ENCODE data around the gene WIZ.
"Not testable (repeated sequence)": the region's sequence is repeated elsewhere in the genome, so short reads cannot be mapped to it uniquely, and the experiment has no call there.

WIZ gene

DNA sequence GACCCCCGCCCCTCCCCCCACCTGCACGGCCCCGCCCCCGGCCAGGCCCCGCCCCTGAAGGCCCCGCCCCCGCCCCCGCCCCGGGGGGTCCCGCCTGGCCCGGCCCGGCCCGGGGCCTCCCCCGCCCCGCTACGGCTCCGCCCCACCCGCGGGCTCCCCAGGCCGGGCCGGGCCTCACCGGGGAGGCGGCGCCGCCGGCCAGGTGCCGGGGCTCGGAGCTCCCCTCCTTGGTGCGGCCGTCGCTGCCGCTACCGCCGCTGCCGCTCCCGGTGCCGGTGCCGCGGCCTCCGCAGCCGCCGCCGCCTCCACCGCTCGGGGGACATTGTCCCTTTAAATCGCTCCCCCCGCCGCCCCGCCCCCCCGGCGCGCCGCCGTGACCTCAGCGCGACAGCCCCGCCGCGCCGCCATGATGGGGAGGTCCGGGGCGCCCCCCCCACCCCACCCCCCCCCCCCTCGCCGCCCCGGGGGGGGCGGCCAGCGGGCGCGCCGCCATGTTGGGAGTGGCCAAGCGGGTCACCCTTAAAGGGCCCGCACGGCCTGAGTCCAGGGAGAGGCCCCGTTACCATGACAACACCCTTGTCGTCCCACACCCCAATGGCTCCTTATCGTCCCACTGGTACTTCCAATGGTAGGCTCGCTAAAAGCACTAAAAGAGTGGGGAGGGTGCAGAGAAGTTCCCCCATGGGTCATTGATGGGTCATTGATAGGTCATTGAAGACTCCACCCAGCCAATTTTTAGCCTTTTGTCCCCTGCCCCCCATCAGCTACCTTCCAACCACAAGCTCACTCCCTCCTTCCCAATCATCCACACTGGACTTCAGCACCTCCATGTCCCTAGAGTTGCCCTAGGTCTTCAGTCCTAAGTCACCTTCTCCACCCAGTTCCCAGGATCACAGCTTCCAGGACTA lies at the start of gene WIZ:
Gene WIZ, minus strand, starts transcription at position 337 of the 908 bp plus-strand sequence. CDS start 1,649 bp downstream, outside the sequence.
- DNase-seq = no peak

DNA sequence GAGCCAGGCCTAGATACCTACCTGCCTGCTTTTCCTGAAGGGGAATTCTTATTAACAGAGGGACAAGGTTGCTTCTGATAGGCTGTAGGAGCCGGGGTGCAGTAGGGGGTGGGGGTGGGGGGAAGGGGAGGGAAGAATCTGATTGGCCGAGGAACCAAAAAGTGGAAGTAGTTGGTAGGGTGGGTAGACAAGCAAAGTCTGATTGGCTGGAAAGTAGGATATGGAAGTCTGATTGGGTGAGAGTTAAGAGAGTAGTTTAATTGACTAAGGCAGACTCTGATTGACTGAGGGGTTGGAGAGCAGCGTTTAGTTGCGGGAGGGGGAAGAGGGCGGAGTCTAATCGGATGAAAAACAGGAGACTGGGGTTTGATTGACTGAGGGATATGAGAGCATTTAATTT lies 49.2 kb upstream of the WIZ start:
- no peak for DNase-seq

DNA sequence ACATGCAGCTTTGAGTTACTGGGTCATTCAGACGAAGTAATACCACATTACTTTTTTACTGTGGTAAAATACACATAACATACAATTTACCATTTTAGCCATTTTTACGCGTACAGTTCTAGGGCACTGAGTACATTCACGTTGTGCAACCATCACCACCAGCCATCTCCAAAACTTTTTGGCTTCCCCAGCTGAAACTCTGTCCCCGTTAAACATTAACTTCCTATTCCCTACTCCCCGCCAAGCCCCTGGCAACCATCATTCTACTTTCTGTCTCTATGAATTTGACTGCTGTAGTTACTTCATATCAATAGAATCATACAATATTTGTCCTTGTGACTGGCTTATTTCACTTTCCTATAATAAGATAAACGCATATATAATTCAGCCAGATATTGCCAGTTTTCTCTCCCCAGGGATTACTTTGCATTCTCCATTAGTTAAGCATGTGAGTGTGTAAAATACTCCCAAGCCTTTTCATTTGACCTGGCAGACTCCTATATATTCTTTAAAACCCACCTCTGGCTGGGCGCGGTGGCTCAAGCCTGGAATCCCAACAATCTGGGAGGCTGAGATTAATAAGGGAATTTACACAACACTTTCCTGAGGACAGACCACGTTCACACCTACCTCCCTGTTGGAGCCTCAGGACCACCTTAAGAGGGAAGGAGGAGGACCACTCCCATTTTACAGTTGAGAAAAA lies 48.6 kb upstream of the WIZ start:
- DNase-seq = no peak

DNA sequence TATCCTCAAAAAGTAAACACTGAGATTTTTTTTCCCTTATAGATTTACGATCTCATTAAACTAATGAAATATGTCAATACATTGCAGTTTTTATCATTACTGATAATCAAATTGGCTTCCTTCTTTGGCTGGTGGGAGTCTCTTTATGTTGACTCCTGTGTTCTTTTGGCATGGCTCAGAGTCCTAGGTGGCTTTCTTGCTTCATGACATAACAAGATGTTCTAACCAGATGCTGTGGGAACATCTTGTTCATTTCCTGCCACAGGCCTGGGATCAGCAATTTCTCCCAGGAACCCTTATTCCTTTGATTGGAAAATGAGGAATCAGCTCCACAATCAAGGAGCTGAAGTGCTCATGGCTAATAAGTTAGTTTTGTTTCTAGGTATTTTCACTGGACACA lies 45.4 kb upstream of the WIZ start:
- DNase-seq = no peak

GRCh38 chr19:15488489-15489226 lies 38.9 kb upstream of the WIZ start:
- no peak for DNase-seq

DNA sequence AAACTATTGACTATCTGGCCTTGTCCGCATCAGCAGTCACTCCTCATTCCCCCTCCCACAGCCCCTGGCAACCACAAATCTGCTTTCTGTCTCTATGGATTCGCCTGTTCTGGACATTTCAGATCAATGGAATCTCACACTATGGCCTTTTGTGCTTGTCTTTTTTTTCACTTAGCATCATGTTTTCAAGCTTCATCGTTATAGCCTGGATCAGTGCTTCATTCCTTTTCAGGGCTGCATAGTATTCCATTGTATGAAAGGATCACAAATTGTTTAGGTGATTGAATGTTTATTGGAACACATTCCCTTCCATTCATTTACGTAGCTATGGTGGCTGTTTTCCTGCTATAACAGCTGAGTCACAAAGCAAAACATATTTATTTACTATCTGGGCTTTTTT lies 37.3 kb upstream of the WIZ start:
- no peak for DNase-seq

GRCh38 chr19:15485768-15486167 lies 36.0 kb upstream of the WIZ start:
- DNase-seq = not testable (repeated sequence)

GRCh38 chr19:15480996-15481395 lies 31.2 kb upstream of the WIZ start:
- DNase-seq = not testable (repeated sequence)

- DNase-seq = no peak
Observed at GRCh38 chr19:15479391-15480345, 29.9 kb upstream of the WIZ start, which contains the start of gene PGLYRP2. Gene PGLYRP2, minus strand, starts transcription at chr19:15479501. Its CDS starts 130 bp downstream, at chr19:15479371.

DNA sequence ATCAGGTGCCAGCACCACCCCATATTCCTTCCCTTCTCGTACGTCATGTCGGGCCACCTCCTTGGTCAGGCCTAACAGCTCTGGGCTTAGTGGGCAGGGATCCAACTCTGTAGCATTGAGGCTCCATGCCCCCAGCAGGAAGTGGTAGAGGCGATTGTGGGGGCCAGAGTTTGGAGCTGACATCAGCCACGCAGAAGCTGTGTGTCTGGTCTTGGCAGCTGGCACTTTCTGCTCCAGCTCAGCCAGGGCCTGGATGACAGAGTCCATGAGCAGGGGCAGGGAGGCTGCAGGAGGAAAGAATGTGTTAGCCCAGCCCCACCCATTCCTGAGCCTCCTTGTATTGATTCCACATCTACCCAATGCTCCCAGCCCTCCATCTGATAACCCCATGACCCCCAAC lies 26.6 kb upstream of the WIZ start:
- DNase-seq = no peak

- DNase-seq = no peak
Observed at GRCh38 chr19:15475611-15476010, 25.9 kb upstream of the WIZ start.

DNA sequence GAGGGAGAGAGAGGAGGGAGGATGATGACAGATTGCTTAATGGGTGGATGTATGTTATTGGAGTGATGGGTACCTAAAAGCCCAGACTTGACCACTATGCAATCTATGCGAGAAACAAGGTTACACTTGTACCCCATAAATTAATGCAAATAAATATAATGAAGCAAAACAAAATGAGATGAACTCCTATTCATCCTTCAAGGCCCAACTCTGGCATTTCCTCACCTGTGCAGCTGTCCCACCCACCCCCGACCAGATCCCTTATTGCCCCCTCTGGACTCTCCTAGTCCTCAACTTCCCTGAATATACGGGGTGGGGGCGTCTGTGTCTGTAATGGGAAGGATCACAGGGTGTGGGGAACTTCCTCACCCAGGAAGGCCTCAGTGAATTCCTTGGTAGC lies 25.4 kb upstream of the WIZ start:
- DNase-seq = no peak

DNA sequence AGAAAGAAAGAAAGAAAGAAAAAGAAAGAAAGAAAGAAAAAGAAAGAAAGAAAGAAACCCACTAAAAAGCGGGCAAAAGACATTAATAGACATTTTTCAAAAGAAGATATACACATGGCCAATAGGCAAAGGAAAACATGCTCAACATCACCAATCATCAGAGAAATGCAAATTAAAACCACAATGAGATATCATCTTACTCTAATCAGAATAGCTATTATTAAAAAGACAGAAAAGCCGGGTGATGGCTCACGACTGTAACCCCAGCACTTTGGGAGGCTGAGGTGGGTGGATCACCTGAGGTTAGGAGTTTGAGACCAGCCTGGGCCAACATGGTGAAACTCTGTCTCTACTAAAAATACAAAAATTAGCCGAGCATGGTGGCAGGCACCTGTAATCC lies 24.1 kb upstream of the WIZ start:
- DNase-seq = not testable (repeated sequence)

GRCh38 chr19:15471639-15472101 lies 21.9 kb upstream of the WIZ start:
- no peak for DNase-seq

DNA sequence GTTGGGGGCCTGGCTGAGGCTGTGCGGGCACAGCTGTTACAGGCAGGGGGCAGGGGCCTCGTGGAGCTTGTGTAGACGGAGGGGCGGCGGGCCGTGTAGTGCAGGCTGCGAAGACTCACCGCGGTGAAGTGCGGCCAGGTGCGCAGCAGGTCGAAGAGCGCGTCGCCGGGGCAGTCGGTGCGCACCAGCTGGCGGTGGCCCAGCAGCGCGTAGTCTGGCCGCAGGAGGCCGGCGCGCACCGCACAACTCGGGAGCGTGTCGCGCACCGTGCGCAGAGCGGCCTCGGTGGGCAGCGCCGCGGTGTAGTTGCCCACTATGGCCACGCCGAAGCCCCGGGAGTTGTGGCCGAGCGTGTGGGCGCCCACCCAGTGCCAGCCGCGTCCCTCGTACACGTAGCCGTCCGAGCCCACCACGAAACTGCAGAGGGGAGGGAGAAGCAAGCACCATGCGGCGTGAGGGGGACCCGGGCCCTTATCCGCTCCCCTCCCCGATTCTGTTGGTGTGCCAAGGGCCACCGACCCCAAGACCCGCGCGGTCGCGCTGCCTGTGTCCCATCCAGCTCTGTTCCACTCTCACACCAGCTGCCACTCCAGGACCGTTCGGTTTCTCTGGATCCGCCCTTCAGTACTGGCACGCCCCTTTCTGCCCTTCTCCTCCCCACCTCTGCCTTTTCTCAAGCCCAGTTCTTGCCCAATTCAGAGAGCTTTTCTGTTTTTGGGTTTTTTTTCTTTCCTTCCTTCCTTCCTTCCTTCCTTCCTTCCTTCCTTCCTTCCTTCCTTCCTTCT lies 19.9 kb upstream of the WIZ start:
- DNase-seq = no peak

GRCh38 chr19:15468675-15469512 lies 19.1 kb upstream of the WIZ start:
- no peak for DNase-seq

DNA sequence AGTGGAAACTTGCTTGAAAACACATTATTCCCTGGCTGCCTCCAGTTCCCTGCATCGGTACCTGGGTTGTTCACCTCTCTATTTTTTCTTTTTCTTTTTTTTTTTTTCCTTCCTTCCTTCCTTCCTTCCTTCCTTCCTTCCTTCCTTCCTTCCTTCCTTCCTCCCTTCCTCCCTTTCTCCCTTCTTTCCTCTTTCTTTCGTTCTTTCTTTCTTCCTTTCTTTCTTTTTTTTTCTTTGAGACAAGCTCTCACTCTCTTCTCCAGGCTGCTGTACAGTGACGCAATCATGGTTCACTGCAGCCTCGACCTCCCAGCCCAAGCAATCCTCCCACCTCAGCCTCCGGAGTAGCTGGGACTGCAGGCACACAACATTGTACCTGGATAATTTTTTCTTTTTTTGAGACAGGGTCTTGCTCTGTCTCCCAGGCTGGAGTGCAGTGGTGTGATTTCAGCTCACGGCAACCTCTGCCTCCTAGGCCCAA lies 18.0 kb upstream of the WIZ start:
- no peak for DNase-seq

DNA sequence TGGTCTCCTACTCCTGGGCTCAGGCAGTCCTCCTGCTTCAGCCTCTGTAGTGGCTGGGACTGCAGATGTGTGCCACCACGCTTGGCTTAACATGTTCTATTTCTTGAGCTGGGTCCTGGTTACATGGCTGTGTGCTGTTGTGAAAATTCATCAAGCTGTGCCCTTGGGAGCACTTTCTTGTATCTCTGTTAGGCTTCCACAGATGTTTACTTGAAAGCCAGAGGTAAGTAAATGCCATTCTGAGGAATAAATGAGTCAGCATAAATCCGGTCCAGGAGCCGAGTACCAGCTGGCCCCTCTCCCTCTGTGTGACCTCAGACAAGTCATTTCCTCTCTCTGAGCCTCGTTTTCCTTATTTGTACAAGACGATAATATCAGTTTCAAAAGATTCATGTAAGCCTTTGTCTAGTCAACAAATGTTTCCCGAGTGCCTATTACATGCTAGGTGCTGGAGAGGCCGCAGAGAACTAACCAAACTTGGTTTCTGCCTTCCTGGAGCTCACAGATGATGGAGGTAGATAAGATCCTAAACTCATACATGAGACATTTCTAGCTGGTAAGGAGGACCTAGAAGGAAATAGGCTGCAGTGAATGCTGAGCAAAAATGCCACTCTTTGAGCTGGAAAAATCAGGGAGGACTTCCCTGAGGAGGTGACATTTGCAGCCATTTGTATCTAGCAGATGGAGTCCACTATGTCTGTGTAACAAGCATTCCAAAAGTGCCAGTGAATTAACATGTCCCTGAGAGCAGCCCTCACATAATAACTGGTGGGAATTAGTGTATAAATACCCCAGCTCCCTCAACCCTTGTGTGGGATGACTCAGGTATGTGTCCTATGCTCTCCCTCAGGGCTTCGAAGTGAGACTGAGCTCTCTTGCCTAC lies 17.3 kb upstream of the WIZ start:
- no peak for DNase-seq

Data from SIG-M5 (cell line).